ENCODE data around the gene MINPP1. TPM values are rescaled to one million over a fixed set of nuclear protein-coding genes. Genes with fewer than 3 reads are reported as not detected.
"Not testable (repeated sequence)": the region's sequence is repeated elsewhere in the genome, so short reads cannot be mapped to it uniquely, and the experiment has no call there.

Gene MINPP1
- total RNA-seq, 1 experiment from 2014 or later, result 22.1 TPM

- POLR2A ChIA-PET; H3K4me1 ChIP-seq (ENCODE audit: control insufficient read depth in 1 of 2, insufficient read depth in 2 of 2, low read length in 2 of 2); ATAC-seq; H3K4me2 ChIP-seq (ENCODE audit: low read length); H2AFZ ChIP-seq (ENCODE audit: low read depth, low read length, poor library complexity, severe bottlenecking); H3K79me2 ChIP-seq (ENCODE audit: insufficient read depth, low read length); H3K36me3 ChIP-seq (ENCODE audit: control insufficient read depth in 1 of 2, insufficient read depth in 2 of 2, low read length in 2 of 2); H3K9ac ChIP-seq (ENCODE audit: low read length); H3K9me2 ChIP-seq (ENCODE audit: insufficient read depth); DNase-seq (ENCODE audit: low read depth, low spot score); H3K27ac ChIP-seq (ENCODE audit: low read depth, low read length); H3K27me3 ChIP-seq (ENCODE audit: insufficient read depth, low read length); RAD21 ChIA-PET (ENCODE audit: low non-redundant PET in 1 of 2, low total read pairs in 2 of 2, uncharacterized antibody in 2 of 2, unreplicated experiment in 2 of 2); H3K4me3 ChIP-seq (replicated peaks in 1 of 2; ENCODE audit: low read depth in 1 of 2, low read length in 2 of 2); intact Hi-C loops (cut with micrococcal nuclease); H4K20me1 ChIP-seq (ENCODE audit: insufficient read depth); H3K9me3 ChIP-seq (ENCODE audit: control insufficient read depth in 1 of 2, insufficient read depth in 1 of 2, low read depth in 1 of 2, low read length in 2 of 2); CTCF ChIA-PET; BruUV-seq (replicated peaks): not testable (repeated sequence)
Measured at GRCh38 chr10:87498106-87498789, 6.4 kb upstream of the MINPP1 start.

- no peaks in the 10 kb centered on the region for H3K36me3 ChIP-seq (ENCODE audit: control insufficient read depth in 1 of 2, insufficient read depth in 2 of 2, low read length in 2 of 2)
- H3K27ac ChIP-seq (ENCODE audit: low read depth, low read length), result no peak overlapping the region
- POLR2A ChIA-PET, result no interaction called here
- H4K20me1 ChIP-seq (ENCODE audit: insufficient read depth), result no peaks in the 10 kb centered on the region
- ATAC-seq (no peak), DNase-seq (ENCODE audit: low read depth, low spot score) (no peak)
- intact Hi-C loops (cut with micrococcal nuclease), result no loop called here
- RAD21 ChIA-PET (ENCODE audit: low non-redundant PET in 1 of 2, low total read pairs in 2 of 2, uncharacterized antibody in 2 of 2, unreplicated experiment in 2 of 2), result no interaction called here
- no peak overlapping the region for H2AFZ ChIP-seq (ENCODE audit: low read depth, low read length, poor library complexity, severe bottlenecking)
- CTCF ChIA-PET, result no interaction called here
- peaks cover 3% of the 10 kb centered on the region for H3K79me2 ChIP-seq (ENCODE audit: insufficient read depth, low read length)
- H3K9me2 ChIP-seq (ENCODE audit: insufficient read depth), result no peaks in the 10 kb centered on the region; the same call in 1 of the 2 replicates
- H3K4me3 ChIP-seq (replicated peaks in 1 of 2; ENCODE audit: low read depth in 1 of 2, low read length in 2 of 2), result no peak overlapping the region
- H3K27me3 ChIP-seq (ENCODE audit: insufficient read depth, low read length), result no peaks in the 10 kb centered on the region
- TF ChIP-seq CBX3 (IDR thresholded peaks at IDR 0.05; ENCODE audit: low read depth), result no peak
- BruUV-seq (replicated peaks), result no TSS peak
- peaks cover 0 to 7% of the 10 kb centered on the region in 2 experiments; a peak in 2 of 4 replicates for H3K4me1 ChIP-seq (ENCODE audit: control insufficient read depth in 1 of 2, insufficient read depth in 2 of 2, low read length in 2 of 2)
- H3K9ac ChIP-seq (ENCODE audit: low read length), result no peak overlapping the region
- no peak overlapping the region for H3K4me2 ChIP-seq (ENCODE audit: low read length)
- no peaks in the 10 kb centered on the region for H3K9me3 ChIP-seq (ENCODE audit: control insufficient read depth in 1 of 2, insufficient read depth in 1 of 2, low read depth in 1 of 2, low read length in 2 of 2)
Measured at GRCh38 chr10:87500646-87501048, 4.0 kb upstream of the MINPP1 start.

- H3K4me2 ChIP-seq (ENCODE audit: low read length), result peak overlapping the region; percentile 91
- peak overlapping the region in 1 of 2 experiments; percentile 93; a peak in 2 of 4 replicates for H3K4me3 ChIP-seq (replicated peaks in 1 of 2; ENCODE audit: low read depth in 1 of 2, low read length in 2 of 2)
- H3K36me3 ChIP-seq (ENCODE audit: control insufficient read depth in 1 of 2, insufficient read depth in 2 of 2, low read length in 2 of 2), result peaks cover 0 to 2% of the 10 kb centered on the region in 2 experiments; a peak in 1 of 4 replicates
- H3K9me3 ChIP-seq (ENCODE audit: control insufficient read depth in 1 of 2, insufficient read depth in 1 of 2, low read depth in 1 of 2, low read length in 2 of 2), result no peaks in the 10 kb centered on the region
- no peaks in the 10 kb centered on the region; the same call in 1 of the 2 replicates for H3K9me2 ChIP-seq (ENCODE audit: insufficient read depth)
- intact Hi-C loops (cut with micrococcal nuclease), result no loop called here
- no peak overlapping the region for H2AFZ ChIP-seq (ENCODE audit: low read depth, low read length, poor library complexity, severe bottlenecking)
- H3K79me2 ChIP-seq (ENCODE audit: insufficient read depth, low read length), result peaks cover 30% of the 10 kb centered on the region
- POLR2A ChIA-PET, result no interaction called here
- peaks cover 10 to 17% of the 10 kb centered on the region in 2 experiments for H3K4me1 ChIP-seq (ENCODE audit: control insufficient read depth in 1 of 2, insufficient read depth in 2 of 2, low read length in 2 of 2)
- no peaks in the 10 kb centered on the region for H3K27me3 ChIP-seq (ENCODE audit: insufficient read depth, low read length)
- RAD21 ChIA-PET (ENCODE audit: low non-redundant PET in 1 of 2, low total read pairs in 2 of 2, uncharacterized antibody in 2 of 2, unreplicated experiment in 2 of 2), result no interaction called here
- no peaks in the 10 kb centered on the region for H4K20me1 ChIP-seq (ENCODE audit: insufficient read depth)
- H3K9ac ChIP-seq (ENCODE audit: low read length), result no peak overlapping the region
- ATAC-seq, result no peak
- no TSS peak for BruUV-seq (replicated peaks)
- CTCF ChIA-PET, result no interaction called here
- no peak for DNase-seq (ENCODE audit: low read depth, low spot score)
- H3K27ac ChIP-seq (ENCODE audit: low read depth, low read length), result no peak overlapping the region
- TF ChIP-seq ELF1 (IDR thresholded peaks at IDR 0.05; ENCODE audit: borderline replicate concordance, low read depth), result no peak
- no peak for TF ChIP-seq CTCF (IDR thresholded peaks at IDR 0.05 in 2 of 3, conservative IDR thresholded peaks at IDR 0.05 in 1 of 3; ENCODE audit: borderline replicate concordance in 1 of 3, insufficient read depth in 1 of 3, low read depth in 2 of 3, low read length in 2 of 3)
- no peak for TF ChIP-seq EZH2phosphoT487 (IDR thresholded peaks at IDR 0.05; ENCODE audit: borderline replicate concordance)
- no peak for TF ChIP-seq SP1 (IDR thresholded peaks at IDR 0.05; ENCODE audit: low read depth)
- TF ChIP-seq SRF (IDR thresholded peaks at IDR 0.05; ENCODE audit: low read depth), result no peak
- no peak for TF ChIP-seq RAD21 (IDR thresholded peaks at IDR 0.05; ENCODE audit: low read depth)
- TF ChIP-seq POLR2AphosphoS5 (IDR thresholded peaks at IDR 0.05; ENCODE audit: low read depth, low read length), result no peak
Measured at GRCh38 chr10:87503401-87503800, 1.3 kb upstream of the MINPP1 start.
